ENCODE measurements around the gene SMYD1. TPM values are rescaled to one million over a fixed set of nuclear protein-coding genes. Genes with fewer than 3 reads are reported as not detected.

SMYD1 gene
- total RNA-seq, 4 donors from 2014 or later = 4.2 to 26.1 (median 14.9) TPM

DNA sequence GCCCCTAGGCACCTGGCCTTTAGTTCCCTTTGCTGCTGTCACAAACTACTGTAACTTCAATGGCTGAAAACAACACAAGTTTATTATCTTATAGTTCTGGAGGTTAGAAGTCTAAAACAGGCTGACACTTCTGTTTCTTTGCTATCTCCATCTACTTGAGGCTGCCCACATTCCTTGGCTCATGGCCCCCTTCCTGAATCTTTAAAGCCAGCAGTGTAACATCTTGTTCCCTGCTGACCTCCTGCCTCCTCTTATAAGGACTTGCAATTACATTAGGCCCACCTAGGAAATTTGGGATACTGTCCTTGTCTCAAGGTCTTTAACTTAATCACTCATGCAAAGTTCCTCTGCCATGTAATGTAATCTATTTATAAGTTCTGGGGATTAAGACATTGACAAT lies 6.5 kb downstream of the SMYD1 start:
- DNase-seq (ENCODE audit: extremely low spot score) = no peak
- no peaks in the 10 kb centered on the region for H3K9me3 ChIP-seq
- peak overlapping the region in 1 of 4 donors; percentile 56 for H3K27ac ChIP-seq (replicated peaks in 1 of 4)
- H3K27me3 ChIP-seq = peaks cover 0 to 2% (median 0%) of the 10 kb centered on the region in 4 donors
- H3K36me3 ChIP-seq = no peaks in the 10 kb centered on the region
- H3K4me1 ChIP-seq = peaks cover 0 to 17% (median 4%) of the 10 kb centered on the region in 4 donors
- H3K4me3 ChIP-seq = no peak overlapping the region
- TF ChIP-seq, protein P1, sequence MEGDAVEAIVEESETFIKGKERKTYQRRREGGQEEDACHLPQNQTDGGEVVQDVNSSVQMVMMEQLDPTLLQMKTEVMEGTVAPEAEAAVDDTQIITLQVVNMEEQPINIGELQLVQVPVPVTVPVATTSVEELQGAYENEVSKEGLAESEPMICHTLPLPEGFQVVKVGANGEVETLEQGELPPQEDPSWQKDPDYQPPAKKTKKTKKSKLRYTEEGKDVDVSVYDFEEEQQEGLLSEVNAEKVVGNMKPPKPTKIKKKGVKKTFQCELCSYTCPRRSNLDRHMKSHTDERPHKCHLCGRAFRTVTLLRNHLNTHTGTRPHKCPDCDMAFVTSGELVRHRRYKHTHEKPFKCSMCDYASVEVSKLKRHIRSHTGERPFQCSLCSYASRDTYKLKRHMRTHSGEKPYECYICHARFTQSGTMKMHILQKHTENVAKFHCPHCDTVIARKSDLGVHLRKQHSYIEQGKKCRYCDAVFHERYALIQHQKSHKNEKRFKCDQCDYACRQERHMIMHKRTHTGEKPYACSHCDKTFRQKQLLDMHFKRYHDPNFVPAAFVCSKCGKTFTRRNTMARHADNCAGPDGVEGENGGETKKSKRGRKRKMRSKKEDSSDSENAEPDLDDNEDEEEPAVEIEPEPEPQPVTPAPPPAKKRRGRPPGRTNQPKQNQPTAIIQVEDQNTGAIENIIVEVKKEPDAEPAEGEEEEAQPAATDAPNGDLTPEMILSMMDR (IDR thresholded peaks at IDR 0.05) = no peak
- TF ChIP-seq POLR2AphosphoS5 (IDR thresholded peaks at IDR 0.05) = no peak
- TF ChIP-seq EP300 (IDR thresholded peaks at IDR 0.05) = no peak
- TF ChIP-seq POLR2A (IDR thresholded peaks at IDR 0.05; ENCODE audit: low read depth) = no peak
- intact Hi-C loops (cut with DNase I) = no loop called here

DNA sequence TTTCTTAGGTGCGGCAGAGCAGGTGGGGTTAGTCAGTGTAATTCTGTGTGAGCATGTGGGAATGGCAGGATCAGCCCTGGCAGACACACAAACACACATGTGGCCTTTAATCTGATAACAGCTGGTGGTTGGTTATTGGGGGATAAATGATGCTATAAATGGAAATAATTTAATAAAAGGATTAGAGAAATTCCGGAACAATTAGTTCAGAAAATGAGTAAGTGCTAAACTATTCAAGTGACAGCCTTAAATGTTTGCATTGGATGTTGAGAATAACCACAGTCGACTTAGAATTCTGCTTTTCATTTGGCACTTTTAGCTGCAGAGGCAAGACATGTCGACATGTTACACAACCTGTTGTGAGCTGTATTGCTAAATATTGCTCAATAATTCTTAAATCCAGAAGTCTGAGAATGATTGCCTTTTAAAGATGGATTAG lies 7.2 kb downstream of the SMYD1 start:
- 38% methylated on average over 4 of the region's 4 CpGs for WGBS

DNA sequence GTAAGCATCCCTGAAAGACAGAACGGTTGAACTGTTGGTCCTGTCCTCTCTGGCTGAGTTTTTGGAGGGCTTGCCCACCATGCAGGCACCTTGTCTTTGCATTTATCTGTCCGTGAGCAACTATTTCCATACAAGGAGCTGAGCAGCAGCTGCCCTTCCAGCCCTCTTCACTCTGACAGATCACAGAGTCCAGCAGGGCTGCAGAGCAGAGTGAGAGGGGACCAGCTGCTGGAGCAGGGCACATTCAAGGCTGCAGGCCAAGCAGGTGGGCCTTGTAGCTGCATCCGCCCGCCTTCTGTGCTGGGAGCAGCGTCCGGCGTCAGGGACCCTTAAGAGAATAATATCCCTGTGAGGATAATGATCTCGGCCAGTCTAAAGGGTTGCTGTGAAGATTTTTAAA lies 9.5 kb downstream of the SMYD1 start:
- Histone ChIP-seq H3K9me3 (no peaks in the 10 kb centered on the region), H3K4me1 (peaks cover 0 to 17% (median 8%) of the 10 kb centered on the region in 4 donors), H3K4me3 (no peak overlapping the region), H3K36me3 (no peaks in the 10 kb centered on the region), H3K27me3 (no peaks in the 10 kb centered on the region), H3K27ac (replicated peaks in 1 of 4) (peak overlapping the region in 1 of 4 donors; percentile 50)
- intact Hi-C loops (cut with DNase I) = no loop called here
- DNase-seq (ENCODE audit: extremely low spot score) = no peak
- TF ChIP-seq, protein P1 (IDR thresholded peaks at IDR 0.05) = no peak
- TF ChIP-seq POLR2A (IDR thresholded peaks at IDR 0.05; ENCODE audit: low read depth) (no peak), EP300 (IDR thresholded peaks at IDR 0.05) (no peak), POLR2AphosphoS5 (IDR thresholded peaks at IDR 0.05) (no peak)
- 43% methylated on average over 8 of the region's 8 CpGs for WGBS

More for the DNA sequence above, 7.2 kb downstream of the SMYD1 start:
- Histone ChIP-seq H3K36me3 (no peaks in the 10 kb centered on the region), H3K9me3 (no peaks in the 10 kb centered on the region), H3K27ac (replicated peaks in 1 of 4) (peak overlapping the region in 1 of 4 donors; percentile 56), H3K4me1 (peaks cover 0 to 17% (median 4%) of the 10 kb centered on the region in 4 donors), H3K4me3 (no peak overlapping the region), H3K27me3 (no peaks in the 10 kb centered on the region)
- peak in 1 of 2 donors; percentile 53 for TF ChIP-seq POLR2AphosphoS5 (IDR thresholded peaks at IDR 0.05)
- TF ChIP-seq, protein P1 (IDR thresholded peaks at IDR 0.05) = no peak
- DNase-seq (ENCODE audit: extremely low spot score) = no peak
- intact Hi-C loops (cut with DNase I) = no loop called here

DNA sequence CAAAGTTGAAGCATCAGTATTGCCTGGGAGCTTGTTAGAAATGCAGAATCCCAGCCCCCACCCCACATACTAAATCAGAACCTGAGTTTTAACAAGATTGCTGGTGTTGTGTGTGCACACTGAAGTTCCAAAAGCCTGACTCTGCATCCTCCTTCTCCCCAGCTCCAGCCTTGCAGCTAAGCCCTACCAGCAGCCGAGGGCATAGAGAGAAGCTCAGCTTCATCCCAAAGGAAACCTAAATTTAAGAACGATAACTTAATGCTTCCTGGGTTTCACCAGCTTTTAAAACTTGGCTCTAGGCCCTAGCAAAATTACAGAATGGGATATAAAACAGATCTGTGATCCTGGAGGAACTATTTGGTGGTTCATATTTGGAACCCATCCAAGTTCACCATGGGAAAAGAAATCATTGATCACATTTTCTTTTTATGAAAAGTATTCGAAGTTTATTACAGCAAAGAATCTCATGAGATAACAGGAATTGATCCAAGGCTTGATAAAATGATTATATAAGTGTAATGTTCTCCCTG lies 11.1 kb downstream of the SMYD1 start:
- DNase-seq (ENCODE audit: extremely low spot score) = no peak
- no peaks in the 10 kb centered on the region for H3K9me3 ChIP-seq
- no peaks in the 10 kb centered on the region for H3K36me3 ChIP-seq
- H3K4me1 ChIP-seq = peaks cover 0 to 24% (median 9%) of the 10 kb centered on the region in 4 donors
- intact Hi-C loops (cut with DNase I) = no loop called here
- TF ChIP-seq, protein P1 (IDR thresholded peaks at IDR 0.05) = no peak
- TF ChIP-seq EP300 (IDR thresholded peaks at IDR 0.05) = no peak
- TF ChIP-seq POLR2AphosphoS5 (IDR thresholded peaks at IDR 0.05) = no peak
- no peak for TF ChIP-seq POLR2A (IDR thresholded peaks at IDR 0.05; ENCODE audit: low read depth)
- H3K27ac ChIP-seq (replicated peaks in 1 of 4) = no peak overlapping the region
- 39% methylated on average over 3 of the region's 3 CpGs for WGBS
- no peak overlapping the region for H3K4me3 ChIP-seq
- H3K27me3 ChIP-seq = no peaks in the 10 kb centered on the region

DNA sequence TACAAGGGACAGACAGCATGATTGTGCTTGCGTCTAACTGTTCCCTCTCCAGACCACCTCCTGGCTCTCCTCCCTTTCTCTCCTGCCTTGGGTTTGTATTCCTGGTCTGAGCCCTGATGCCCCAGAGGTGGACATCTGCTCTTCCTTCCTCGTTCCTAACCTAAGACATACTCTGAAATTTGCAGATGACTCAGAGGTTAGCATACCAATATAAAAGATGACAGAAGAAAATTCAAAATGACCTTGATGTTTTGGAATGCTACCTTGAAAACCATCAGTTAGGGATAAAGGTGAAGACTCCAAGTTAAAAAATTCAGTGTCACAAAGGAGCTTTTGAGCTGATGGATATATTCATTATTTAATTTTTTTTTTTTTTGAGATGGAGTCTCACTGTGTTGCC lies 12.9 kb downstream of the SMYD1 start:
- peaks cover 0 to 14% (median 0%) of the 10 kb centered on the region in 4 donors for H3K36me3 ChIP-seq
- TF ChIP-seq EP300 (IDR thresholded peaks at IDR 0.05) (no peak), POLR2A (IDR thresholded peaks at IDR 0.05; ENCODE audit: low read depth) (no peak), POLR2AphosphoS5 (IDR thresholded peaks at IDR 0.05) (no peak)
- TF ChIP-seq, protein P1 (IDR thresholded peaks at IDR 0.05) = no peak
- WGBS = 79% methylated on average over 2 of the region's 2 CpGs
- intact Hi-C loops (cut with DNase I) = no loop called here
- no peaks in the 10 kb centered on the region for H3K27me3 ChIP-seq
- no peak overlapping the region for H3K27ac ChIP-seq (replicated peaks in 1 of 4)
- H3K4me3 ChIP-seq = no peak overlapping the region
- no peaks in the 10 kb centered on the region for H3K9me3 ChIP-seq
- no peak for DNase-seq (ENCODE audit: extremely low spot score)
- peaks cover 0 to 24% (median 9%) of the 10 kb centered on the region in 4 donors for H3K4me1 ChIP-seq

Data from esophagus muscularis mucosa (tissue), 4 donors.